ENCODE data around the gene SAYSD1.

The SAYSD1 gene

DNA sequence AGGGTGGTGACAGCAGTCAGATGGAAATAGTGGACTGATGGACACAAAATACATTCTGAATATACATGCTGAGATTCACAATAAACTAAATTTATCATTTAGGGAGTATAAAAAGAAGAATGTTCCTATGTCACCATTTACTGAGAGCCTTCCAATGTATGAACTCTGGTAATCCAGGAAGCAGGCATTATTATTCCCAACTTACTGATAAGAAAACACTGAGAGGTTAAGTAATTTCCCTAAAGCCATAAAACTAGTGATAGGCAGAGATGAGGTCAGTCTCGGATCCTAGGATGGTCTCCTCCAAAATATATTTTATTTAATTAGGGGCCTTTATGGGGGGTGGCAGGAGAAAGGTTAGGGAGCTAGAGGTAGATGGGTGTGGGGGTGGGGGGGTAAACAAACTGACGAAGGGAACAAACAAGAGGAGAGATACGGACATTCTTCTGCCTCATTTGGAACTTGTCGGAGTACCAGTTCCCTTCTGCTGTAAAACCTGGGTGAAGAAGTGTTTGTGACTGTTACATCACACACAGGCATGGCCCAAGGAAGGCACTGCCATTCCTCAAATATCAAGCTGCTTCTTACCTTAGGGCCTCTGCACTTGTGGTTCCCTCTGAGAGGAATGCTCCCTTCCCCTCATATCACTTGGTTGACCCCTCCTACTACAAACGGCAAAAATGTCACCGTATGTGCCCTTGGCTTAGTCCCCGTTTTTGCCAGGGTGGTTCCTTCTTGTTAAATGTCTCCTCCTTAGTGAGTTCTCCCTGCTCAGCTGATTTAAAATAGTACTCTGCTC lies 6.7 kb downstream of the SAYSD1 start:
- no peak for DNase-seq (ENCODE audit: low read depth in 2 of 2)

DNA sequence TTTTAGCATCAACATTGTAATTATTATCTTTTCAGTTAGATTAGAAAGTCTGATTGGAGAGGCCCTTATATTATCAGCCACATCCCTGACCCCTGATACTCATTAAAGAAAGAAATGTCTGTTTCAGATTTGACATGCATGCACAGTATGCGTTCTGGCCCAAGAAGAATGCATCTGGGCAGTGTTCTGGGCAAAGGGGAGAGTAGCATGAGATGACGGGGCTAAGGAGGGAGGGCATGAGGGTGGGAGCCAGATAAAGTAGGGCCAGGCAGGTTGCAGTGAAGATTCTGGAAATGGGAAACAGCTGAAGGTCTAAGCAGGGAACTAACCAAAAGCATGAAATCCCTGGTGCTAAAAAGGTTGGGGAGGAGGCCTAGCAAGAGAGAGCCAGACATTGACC lies 7.3 kb downstream of the SAYSD1 start:
- no peak for DNase-seq (ENCODE audit: low read depth in 2 of 2)

DNA sequence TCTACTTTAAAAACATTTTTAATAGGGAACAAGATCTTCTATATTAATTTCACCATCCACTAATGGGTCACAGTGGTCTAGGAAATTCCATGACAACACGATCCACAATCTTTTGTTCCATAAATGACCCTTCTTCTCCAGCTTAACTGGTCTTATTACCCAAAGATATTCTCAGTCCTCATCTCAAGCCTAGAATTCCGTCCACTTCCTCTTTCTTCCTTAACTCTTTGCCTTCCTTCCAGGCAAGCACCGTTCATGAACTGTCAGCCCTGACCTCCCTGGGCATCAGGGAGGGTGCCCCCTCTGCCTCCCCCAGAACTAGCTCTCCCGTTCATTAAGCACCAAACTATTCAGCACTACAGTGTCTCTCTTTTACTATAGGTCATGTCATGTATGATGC lies 8.0 kb downstream of the SAYSD1 start:
- DNase-seq (ENCODE audit: low read depth in 2 of 2): no peak

DNA sequence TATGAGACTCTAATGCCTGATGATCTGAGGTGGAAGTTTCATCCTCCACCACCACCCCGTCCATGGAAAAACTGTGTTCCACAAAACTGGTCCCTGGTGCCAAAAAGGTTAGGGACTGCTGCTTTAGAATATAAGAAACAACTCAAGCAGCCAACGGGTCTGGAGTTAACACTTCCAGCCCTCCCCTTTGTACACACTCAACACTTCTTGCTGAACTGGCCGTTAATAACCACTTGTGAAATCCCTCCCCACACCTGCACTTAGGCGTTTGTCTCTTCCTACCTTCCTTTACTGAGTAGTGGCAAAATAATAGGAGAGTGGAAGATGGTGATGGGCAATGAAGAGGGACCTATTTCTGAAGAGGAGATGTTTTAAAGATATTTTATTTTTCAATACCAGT lies 10.5 kb downstream of the SAYSD1 start:
- DNase-seq (ENCODE audit: low read depth in 2 of 2): no peak

DNA sequence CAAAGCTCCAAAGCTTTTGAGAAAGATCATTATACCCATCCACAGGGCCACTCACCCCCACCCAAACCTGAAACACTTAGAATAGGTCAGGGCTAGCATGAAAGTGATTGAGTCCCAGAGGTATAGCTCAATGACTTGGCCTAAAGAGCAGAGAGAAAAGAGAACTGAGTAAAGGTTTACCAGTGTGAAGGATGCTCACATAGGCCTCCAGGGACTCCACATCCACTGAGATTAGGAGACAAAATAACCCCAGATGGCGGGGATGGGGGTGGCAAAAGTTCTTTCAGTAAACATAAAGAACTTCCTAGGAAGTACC lies 12.2 kb downstream of the SAYSD1 start:
- no peak for DNase-seq (ENCODE audit: low read depth in 2 of 2)

DNA sequence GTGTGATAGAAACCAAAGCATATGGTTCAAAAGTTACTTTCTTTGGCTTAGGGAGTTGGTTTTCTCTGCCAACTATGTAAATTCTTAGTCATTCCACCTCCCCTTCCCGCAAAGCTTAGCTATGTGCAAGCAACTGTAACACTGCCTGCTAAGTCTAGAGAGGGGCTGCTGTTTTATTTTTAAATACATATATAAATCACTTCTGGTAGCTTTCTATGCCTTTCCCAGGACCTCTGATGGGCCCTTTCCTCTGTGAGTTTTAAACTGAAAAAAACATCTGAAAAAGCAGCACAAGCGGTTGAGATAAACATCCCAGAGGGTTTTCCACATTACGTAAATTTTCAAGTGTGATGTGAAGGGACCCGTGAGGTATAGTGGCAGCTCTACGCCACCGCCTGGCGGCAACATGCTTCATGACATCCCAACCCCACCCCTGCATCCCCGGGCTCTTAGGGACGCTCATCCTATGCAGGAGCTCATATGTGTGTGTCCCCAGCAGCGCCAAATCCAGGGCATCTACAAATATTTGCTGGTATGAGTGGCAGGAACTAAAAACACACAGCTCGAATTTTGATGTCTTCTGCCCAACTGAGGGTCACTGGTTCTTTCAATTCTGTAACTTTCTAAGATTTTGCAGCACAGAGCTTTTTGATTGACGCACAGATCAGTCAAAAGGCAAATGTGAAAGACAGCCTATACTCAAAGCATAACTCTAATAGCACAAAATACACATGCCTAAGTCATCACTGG lies 12.7 kb downstream of the SAYSD1 start:
- no peak for DNase-seq (ENCODE audit: low read depth in 2 of 2)

DNA sequence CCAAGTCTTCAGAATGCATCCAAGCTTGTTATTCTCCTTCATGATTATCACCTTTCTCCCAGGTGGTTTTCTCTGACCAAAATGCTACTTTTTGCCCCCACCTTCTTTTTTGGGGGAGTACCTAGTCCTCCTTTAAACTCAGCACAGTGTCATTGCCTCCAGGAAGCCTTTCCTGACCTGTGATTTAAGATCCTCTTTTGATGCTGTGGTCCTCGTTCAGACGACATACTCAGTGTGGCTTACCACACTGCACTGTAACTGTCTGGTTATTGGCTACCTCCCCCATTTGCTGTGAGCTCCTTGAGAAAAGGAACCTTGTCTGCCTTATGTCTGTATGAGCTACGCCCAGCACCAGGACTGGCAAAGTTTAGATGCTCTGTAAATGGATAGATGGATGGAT lies 14.6 kb downstream of the SAYSD1 start:
- DNase-seq (ENCODE audit: low read depth in 2 of 2): no peak

DNA sequence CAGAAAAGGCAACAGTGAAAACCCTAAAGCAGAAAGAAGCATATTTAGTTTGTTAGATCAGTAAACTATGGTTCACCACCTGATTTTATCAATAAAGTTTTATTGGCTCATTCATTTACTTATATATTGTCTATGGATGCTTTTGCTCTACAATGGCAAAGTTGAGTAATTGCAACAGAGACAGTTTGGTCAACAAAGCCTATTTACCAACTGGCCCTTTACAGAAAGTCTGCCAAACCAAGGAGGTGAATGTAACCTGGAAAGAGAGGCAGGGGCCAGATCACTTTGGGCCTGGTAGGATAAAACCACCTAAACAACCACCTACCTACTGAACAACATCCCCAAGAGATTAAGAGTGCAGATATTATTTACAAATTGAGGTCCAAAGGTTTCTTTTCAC lies 19.4 kb downstream of the SAYSD1 start:
- no peak for DNase-seq (ENCODE audit: low read depth in 2 of 2)

DNA sequence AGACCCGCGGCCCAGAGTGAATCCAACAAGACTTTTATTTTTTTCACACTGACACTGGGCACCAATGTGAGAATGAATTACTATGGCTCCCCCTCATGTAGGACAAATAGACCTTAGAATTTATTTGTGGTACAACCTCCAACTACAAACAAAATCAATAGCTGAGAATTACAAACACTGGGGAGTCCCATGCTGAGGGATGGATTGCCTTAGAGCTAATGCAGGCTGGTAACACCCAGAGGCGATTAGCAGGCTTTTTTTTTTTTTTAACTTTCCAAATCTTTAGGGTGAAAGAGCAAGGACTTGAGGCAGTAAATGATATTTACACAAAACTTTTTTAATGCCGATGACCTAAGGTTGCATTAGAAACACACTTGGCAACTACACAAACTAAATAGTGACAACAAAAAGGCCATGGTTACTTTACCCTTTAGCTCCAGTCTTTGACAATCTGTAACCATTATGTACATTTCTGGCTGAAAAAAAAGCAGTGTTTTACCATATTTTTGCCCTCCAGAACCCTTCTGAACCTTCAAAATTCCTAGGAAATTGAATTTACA lies 21.8 kb downstream of the SAYSD1 start:
- no peak for DNase-seq (ENCODE audit: low read depth in 2 of 2)

DNA sequence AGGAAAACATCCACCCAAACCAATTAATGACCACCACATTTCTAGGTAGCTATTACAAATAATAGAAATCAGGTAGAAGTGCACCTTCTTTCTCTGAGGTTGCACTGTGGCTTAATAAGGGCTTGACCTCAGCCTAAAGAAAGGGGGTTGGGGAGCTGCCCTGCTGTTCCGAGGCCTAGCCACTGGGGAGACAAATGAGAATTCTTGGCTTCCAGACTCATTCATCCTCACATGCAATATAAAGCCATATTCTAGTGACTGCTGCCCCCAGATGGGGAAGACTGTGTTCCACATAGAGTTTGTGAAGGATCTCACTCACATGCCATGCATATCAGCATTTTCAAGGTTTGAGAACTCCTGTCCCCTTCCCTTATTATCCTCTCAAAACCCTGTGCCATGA lies 22.9 kb downstream of the SAYSD1 start:
- DNase-seq (ENCODE audit: low read depth in 2 of 2): no peak

DNA sequence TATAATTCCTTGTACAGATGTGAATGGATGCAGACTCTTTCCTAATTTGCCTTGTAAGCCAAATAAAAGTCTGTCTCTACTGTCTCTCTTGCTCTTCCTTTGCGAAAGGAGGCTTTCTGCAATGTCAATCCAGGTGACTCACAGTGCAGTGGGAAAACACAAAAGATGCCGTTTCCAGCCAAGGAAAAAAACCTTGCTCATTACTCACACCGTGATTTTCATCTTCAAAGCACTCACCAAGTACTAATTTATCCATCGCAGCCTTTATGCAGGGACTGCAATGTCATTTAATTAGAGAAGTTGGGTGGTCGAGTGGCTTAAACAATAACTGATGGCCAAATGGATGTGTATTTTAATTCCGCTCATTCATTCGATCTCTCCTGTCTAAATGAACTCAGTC lies 23.8 kb downstream of the SAYSD1 start:
- no peak for DNase-seq (ENCODE audit: low read depth in 2 of 2)

DNA sequence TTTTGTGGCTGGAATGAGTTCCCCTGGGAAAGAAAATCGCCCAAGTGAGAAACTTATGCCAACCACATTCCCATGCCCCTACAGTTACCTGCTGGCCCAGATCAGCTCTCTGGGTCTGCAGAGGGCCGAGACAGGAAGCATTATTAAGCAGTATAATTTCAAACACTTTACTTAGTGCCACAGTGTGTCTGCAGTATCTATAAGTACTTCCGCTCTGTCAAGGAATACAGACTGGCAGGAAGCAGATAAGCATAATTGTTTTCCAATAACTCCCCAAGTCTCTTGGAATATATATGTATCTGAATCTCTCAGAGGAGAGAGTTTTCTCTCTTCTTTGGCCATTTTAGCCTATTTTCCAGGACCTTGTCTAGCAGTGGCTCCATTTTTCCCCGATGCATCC lies 24.9 kb downstream of the SAYSD1 start:
- no peak for DNase-seq (ENCODE audit: low read depth in 2 of 2)

DNA sequence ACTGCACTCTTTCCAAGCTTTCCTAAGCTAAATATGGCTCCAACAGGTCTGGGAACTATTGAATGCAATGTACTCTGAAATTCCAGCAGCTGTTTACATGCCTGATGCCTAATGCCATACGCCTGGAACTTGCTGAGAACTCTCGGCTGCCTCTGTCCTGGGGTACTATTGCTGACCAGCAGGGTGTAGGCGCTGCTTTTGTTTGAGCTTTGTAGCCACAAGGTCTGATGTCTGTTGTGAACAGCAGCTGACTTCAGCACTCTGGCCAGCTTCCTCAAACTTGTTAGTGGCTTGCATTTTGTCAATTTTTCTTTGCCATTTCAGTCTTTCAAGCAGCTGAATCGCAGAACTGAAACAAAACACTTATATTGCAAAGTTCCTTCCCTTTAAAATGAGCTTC lies 26.7 kb downstream of the SAYSD1 start:
- no peak for DNase-seq (ENCODE audit: low read depth in 2 of 2)

DNA sequence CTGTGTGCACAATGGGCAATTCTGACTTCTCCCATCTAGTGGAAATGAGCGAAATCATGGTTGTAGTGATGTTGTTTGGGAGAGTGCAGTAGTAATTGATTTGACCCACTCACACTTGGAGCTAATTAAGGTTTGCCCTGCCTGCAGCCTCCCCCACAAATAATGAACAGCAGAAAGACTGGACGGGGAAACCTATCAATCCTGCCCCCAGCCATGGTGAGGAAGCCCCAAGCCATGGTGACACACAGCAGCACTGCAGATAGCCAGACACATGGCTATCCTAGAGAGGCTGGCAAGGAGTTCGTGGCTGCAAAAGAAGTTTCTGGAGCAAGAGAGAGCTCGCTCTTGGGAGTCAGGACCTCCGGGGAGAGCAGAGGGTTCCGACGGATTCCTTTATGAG lies 27.8 kb downstream of the SAYSD1 start:
- no peak for DNase-seq (ENCODE audit: low read depth in 2 of 2)

DNA sequence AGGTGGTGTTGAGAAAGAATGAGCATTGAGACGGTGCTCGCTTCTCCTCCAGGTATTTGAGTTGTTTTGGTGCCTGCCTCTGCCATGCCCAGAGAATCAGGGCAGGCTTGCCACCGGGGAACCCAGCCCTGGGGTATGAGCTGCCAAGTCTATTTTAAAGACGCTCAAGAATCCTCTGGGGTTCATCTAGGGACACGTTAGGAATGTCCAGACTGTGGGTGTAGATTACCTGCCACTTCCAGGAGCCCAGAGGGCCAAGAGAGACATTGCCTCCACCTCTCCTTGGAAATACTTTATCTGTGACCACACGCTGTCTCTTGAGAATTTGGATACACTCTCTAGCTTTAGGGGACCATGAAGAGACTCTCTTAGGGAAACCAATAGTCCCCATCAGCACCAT lies 28.3 kb downstream of the SAYSD1 start:
- no peak for DNase-seq (ENCODE audit: low read depth in 2 of 2)

DNA sequence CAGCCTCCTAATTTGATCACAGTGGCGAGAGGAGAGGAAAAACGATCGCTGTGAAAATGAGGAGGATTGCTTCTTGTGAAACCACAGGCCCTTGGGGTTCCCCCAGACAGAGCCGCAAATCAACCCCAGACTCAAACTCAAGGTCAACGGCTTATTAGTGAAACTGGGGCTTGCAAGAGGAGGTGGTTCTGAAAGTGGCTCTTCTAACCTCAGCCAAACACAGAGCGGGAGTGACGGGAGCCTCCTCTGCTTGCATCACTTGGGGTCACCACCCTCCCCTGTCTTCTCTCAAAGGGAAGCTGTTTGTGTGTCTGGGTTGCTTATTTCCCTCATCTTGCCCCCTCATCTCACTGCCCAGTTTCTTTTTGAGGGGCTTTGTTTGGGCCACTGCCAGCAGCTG lies 28.7 kb downstream of the SAYSD1 start:
- DNase-seq (ENCODE audit: low read depth in 2 of 2): peak; percentile 20 to 32

DNA sequence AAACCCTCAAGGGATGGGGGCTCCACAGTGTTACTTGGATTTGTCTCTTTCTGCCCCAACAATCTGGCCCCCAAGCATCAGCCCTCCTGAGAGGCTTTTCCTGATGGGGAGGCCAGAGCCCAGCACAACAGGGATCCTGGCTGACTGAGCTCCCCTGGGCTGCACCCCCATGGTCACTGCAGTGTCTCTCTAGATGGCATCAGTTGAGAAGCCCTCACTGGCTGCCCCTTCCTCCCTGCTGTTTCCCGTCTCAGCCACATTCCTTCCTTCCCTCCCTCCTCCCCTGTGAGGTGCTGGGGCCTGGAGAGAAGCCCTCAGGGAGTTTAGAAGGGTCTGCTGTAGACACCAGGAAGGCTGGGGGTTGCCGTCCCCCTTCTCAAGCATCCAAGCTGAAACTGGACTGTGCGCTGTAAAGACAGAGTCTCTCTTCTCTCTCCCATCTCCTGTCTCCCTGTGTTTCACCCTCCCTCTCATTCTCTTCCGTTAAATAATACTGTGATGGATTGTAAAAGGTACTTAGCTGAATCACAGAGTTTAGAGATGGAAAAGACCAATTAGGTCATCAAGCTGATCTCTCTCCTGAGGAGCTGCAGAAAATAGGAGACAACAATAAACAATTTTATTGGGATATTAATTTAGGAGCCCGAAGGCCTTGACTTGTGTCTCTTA lies 29.7 kb downstream of the SAYSD1 start:
- DNase-seq (ENCODE audit: low read depth in 2 of 2): no peak

DNA sequence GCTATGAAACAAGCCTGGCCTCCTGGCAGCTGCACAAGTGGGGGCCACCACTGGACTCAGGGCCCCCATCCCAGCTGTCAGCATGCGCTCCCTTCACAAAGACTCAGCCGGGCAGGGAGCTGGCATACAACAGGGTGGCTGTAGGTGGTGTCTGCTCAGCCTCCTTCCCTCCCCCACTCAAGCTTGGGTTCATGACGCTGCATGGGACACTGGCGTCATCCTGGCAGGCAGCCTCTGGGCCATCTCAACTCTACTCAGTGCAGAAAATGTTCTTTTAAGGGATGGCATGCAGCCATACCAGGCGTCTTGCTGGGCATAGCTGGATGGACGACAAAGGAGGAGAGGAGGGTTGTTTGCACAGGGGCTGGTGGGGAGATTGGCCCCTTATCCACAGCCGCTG lies 30.5 kb downstream of the SAYSD1 start:
- no peak for DNase-seq (ENCODE audit: low read depth in 2 of 2)

DNA sequence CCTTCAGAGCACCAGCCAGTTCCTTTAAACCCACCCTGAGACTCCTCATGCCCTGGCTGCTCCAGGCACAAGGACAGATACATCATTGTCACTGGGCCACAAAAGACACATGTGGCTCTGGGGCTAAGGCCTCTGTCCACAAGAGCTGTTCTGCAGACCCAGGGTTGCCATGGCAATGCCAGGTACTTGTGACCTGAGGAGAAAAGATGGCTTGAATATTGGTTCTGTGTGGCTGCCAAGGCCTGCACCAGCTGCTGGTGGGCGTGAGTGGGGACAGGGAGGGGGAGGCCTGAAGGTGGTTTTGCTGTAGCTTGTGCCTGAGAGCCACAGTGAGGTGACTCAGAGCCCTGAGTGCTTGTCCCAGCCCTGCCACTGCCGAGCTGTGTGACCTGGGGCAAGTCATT lies 31.8 kb downstream of the SAYSD1 start:
- DNase-seq (ENCODE audit: low read depth in 2 of 2): no peak

DNA sequence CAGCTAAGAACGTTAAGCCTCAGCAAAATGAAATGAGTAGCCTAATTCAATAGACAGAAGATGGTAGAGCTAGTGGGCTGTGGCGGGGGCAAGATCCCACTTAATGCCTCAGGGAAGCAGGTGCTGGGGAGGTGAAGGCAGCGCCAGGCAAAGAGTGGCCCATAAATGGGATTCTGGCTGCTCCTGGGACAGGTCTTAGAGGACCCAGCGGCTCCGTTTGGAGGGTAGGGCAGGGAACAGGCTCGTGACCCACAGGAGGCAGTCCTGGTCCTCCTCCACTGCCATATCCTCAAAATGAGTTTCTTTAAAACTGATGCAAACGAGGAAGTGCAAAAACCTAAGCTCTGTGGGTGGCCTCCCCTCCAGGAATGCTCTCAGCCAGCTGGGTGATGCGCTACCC lies 32.7 kb downstream of the SAYSD1 start:
- DNase-seq (ENCODE audit: low read depth in 2 of 2): no peak

DNA sequence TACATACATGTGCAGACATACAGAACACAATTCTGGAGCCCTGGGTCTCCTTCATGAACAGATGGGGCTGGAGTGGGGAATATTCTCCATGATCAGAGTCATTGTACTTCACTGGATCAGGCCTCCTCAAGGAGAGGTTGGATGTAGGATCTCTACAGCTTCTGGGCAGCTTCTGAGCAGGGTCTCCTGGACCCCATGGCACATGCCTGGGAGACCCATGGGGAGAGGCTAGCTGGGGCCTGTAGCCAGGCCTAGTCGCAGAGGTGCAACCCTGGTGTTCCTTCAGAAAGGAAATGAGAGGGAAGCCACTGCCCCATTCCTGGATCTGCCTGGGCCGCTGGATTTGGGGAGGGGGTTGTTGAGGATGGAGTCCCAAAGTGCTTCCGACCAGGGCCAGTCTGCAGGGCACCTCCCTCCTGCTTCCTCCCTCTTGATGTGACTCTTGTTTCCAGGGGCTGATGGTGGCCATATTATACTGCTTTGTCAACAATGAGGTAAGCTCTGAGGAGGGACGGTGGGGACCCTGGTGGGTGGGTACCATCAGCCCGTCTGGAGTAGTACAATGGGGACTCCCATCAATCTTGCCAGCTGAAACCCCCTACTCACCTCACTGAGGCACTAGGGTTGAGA lies 34.6 kb downstream of the SAYSD1 start:
- DNase-seq (ENCODE audit: low read depth in 2 of 2): no peak
